ENCODE measurements around the gene MORN1. TPM values are rescaled to one million over a fixed set of nuclear protein-coding genes. Genes with fewer than 3 reads are reported as not detected.

Gene MORN1
- total and polyA plus RNA-seq, 9 of the 15 experiments (the other 6 are each of a cell fraction or from before 2014, with no cell fraction given) = 0.24 to 9.3 (median 4.2) TPM

GRCh38 chr1:2412773-2413494, 21.6 kb upstream of the MORN1 start (continued):
- TF ChIP-seq BHLHE40 (IDR thresholded peaks at IDR 0.05; ENCODE audit: low read length) = 0 out of 2 replicates have a peak, but pooled peaks have one; percentile 1
- no peak for TF ChIP-seq CBX5 (IDR thresholded peaks at IDR 0.05; ENCODE audit: borderline replicate concordance, low read depth)
- TF ChIP-seq GTF2B (IDR thresholded peaks at IDR 0.05; ENCODE audit: extremely low read depth, insufficient read length) = no peak
- no peak for TF ChIP-seq ELF2 (CRISPR knock-in tag; IDR thresholded peaks at IDR 0.05)
- no peak for TF ChIP-seq CREM (IDR thresholded peaks at IDR 0.05; ENCODE audit: low read depth)
- no peak for TF ChIP-seq GTF2E2 (tag; IDR thresholded peaks at IDR 0.05)
- TF ChIP-seq ARNT (IDR thresholded peaks at IDR 0.05) = no peak
- no peak for TF ChIP-seq STAT6 (CRISPR knock-in tag; IDR thresholded peaks at IDR 0.05)
- TF ChIP-seq ZBED1 (IDR thresholded peaks at IDR 0.05) = no peak
- TF ChIP-seq MAX (CRISPR knock-in tag; IDR thresholded peaks at IDR 0.05) = peak; percentile 76
- TF ChIP-seq PRDM10 (IDR thresholded peaks at IDR 0.05; ENCODE audit: partially characterized antibody) = no peak
- no peak for TF ChIP-seq SP2 (IDR thresholded peaks at IDR 0.05; ENCODE audit: extremely low read depth, low read depth, low read length, poor library complexity, severe bottlenecking)
- TF ChIP-seq MAFF (IDR thresholded peaks at IDR 0.05; ENCODE audit: low read length) = no peak
- TF ChIP-seq MIER1 (IDR thresholded peaks at IDR 0.05; ENCODE audit: low read depth) = no peak
- TF ChIP-seq CC2D1A (IDR thresholded peaks at IDR 0.05) = no peak
- no peak for TF ChIP-seq ZNF311 (CRISPR knock-in tag; IDR thresholded peaks at IDR 0.05)
- TF ChIP-seq PTTG1 (tag; IDR thresholded peaks at IDR 0.05; ENCODE audit: low read depth) = no peak
- no peak for TF ChIP-seq SIX5 (IDR thresholded peaks at IDR 0.05; ENCODE audit: borderline replicate concordance in 1 of 2, insufficient read depth in 1 of 2, low read depth in 1 of 2, low read length in 2 of 2)
- TF ChIP-seq IRF1 (CRISPR knock-in tag; IDR thresholded peaks at IDR 0.05; ENCODE audit: borderline replicate concordance) = no peak
- TF ChIP-seq ZNF583 (CRISPR knock-in tag; IDR thresholded peaks at IDR 0.05) = no peak
- no peak for TF ChIP-seq KAT2B (IDR thresholded peaks at IDR 0.05; ENCODE audit: low read depth, low read length)
- TF ChIP-seq BCL6 (CRISPR knock-in tag; IDR thresholded peaks at IDR 0.05) = no peak

All from K562 (cell line).